Measurements from ENCODE around the gene LINC00632.

LINC00632 gene

GRCh38 chrX:140836874-140837273, 127.3 kb downstream of the LINC00632 start:
- Histone ChIP-seq H3K9ac (ENCODE audit: low read depth, low read length) (no peak overlapping the region), H3K4me3 (ENCODE audit: low read length) (no peak overlapping the region), H3K36me3 (ENCODE audit: insufficient read depth, low read depth, low read length) (no peaks in the 10 kb centered on the region), H3K27me3 (ENCODE audit: insufficient read depth, low read length) (no peaks in the 10 kb centered on the region), H3K4me1 (ENCODE audit: insufficient read depth, low read length) (no peaks in the 10 kb centered on the region), H3K9me3 (ENCODE audit: insufficient read depth, low read depth, low read length) (no peaks in the 10 kb centered on the region), H3K27ac (ENCODE audit: low read length) (no peak overlapping the region)
